GM18511 (cell line): ENCODE data around the gene C10orf143.

Experiments
- ATAC-seq: cut with Tn5 transposase; IDR thresholded peaks from one replicate; pipeline ENCODE4 v1.9.1; 2021; ENCODE audit warnings: mild to moderate bottlenecking, moderate library complexity; ENCODE audit not compliant: unreplicated experiment

C10orf143 gene

DNA sequence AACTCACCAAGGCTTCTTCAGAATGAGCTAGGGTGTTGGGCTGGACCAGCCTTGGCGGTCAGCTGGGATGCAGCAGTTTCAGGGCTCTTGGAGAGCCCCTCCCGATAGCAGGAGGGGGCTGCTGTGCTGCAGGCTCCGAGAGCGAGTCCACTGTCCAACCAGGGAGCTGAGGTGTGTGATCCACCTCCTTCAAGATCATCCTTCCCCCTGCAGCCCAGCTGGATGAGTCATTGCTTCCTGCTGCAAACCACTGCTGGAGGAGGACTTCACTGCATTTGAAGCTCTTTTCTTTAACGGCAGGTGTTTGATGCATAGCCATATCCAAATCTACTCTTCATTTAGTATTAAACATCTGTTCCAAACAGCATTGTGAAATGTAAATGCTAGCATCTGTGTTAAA lies 92.4 kb downstream of the C10orf143 start:
- no peak for ATAC-seq

DNA sequence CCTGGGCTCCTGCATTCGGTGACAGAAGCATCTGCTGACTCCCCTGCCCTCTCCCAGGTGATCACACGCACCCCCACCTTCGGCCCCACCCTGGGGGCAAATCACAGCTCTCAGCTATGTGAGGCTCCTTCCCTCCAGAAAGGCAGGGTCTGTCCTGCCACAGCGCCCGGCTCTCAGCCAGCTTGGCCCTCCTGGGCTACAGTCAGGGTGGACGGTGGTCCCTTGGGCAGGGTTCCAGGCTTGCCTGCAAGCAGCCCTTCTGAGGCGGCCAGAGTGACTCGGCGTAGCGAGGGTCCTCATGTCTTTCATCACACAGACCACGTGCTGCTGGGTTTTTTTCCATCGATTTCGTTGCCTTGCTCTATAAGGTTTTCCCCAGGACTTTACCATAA lies 93.0 kb downstream of the C10orf143 start:
- no peak for ATAC-seq

DNA sequence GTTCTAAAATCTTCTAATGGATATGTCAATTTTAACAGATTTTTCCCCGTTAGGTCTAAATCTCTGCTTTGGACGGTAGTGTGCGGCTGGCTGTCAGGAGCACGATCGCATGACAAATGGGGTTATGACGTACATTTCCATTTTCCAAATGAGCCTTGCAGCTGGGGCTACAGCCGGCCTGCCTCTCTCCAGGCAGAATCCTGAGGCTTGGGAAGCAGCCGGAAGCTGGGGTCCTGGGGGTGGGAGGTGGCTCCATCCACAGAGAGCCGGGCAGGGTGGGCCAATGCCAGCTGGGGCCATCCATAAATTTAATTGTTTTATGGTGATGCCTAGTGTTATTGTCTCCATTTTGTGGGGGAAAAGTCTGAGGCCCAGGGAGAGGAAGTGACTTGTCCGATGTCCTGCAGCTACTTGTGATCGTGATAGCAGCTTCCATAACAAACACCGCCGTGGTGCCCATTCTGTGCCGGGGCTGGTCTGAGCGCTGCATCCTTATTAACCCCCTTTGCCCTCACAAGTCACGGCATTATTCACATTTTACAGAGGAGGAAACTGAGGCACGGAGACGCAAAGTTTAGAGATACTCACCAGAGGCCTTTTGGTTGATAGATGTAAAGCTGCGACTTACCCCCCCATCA lies 93.5 kb downstream of the C10orf143 start:
- ATAC-seq: no peak

DNA sequence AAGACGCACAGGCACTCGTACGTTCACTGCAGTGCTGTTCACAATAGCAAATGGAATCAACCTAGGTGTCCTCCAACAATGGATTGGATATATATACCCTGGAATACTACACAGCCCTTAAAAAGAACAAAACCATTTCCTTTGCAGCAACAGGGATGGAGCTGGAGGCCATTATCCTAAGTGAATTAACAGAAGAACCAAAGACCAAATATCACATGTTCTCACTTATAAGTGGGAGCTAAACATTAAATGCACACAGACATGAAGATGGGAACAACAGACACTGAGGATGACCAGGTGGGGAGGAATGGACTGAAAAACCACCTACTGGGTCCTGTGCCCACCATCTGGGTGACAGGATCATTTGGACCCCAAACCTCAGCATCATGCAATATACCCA lies 94.5 kb downstream of the C10orf143 start:
- ATAC-seq: no peak

DNA sequence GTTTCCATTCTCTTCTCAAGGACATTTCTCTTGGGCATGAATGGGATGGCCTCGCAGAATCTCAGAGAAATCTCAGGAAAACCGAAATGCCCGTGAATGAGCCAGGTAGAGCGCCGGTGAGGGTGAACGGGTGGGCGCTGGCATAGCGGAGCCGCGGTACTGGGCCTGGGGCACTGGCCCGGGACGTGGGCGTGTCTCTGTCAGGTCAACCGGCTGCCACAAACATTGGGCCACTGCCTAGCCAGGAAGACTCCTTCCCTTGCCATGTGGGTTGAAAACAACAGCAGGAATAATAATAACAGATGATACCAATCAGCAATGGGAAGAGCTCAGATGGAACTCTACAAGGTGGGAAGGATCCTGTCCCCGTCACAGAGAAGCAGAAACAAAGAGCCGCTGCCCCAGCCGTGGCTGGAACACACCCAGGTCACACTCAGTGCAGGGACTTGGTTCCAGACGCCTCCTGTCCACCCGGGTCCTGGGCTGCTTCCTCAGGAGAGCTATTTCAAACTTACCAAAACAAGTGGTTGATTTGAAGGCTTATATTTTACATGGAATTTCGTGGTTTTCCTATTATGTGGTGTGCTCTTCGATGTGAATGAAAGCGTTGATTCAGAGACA lies 95.4 kb downstream of the C10orf143 start:
- no peak for ATAC-seq

DNA sequence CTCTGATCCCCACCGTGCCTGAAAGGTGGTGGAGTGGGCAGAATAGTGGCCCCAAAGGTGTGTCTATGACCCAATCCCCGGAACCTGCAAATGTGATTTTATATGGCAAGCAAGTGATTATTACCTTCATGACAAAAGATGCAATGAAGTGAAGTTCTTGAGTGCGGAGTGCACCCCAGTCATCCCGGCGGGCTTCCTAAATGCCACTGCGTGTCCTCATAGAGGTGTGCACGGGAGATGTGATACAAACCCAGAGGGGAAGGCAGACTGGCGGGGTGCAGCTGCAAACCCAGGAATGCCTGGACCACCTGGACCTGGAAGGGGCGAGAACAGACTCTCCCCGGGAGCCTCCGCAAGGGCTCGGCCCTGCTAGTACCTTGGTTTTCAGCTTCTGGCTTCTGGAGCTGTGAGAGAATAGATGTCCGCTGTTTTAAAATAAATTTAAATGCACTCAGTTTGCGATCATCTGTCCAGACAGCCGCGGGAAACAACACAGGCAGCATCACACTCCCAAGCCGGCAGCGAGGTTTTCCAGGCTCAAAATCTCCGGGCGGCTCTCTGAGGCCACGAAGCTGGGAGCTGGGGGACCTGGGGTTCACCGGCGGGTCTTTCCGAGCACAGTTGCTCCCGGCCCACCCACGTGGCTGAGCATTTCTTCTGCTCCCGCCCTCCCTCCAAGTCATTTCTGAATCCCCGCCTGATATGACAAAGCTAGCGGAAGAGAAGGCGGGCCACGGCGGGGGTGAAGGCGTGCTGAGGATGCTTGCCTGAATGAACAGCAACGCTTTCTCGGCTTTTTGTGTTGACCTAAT lies 96.2 kb downstream of the C10orf143 start:
- ATAC-seq: no peak
